ENCODE results near the gene PRSS48.

Gene PRSS48

GRCh38 chr4:151276787-151277562, at the start of gene PRSS48:
Gene PRSS48, plus strand, starts transcription at chr4:151277161. Its CDS starts 12 bp downstream, at chr4:151277173.
- TF ChIP-seq GATA3 (IDR thresholded peaks at IDR 0.05; ENCODE audit: low read depth, low read length), result no peak
- no peak for TF ChIP-seq GATA2 (IDR thresholded peaks at IDR 0.05; ENCODE audit: low read depth, low read length)

GRCh38 chr4:151227172-151227571, 49.8 kb upstream of the PRSS48 start:
- TF ChIP-seq GATA3 (IDR thresholded peaks at IDR 0.05; ENCODE audit: low read depth, low read length) (no peak), GATA2 (IDR thresholded peaks at IDR 0.05; ENCODE audit: low read depth, low read length) (no peak)

GRCh38 chr4:151227731-151228130, 49.2 kb upstream of the PRSS48 start:
- no peak for TF ChIP-seq GATA3 (IDR thresholded peaks at IDR 0.05; ENCODE audit: low read depth, low read length)
- no peak for TF ChIP-seq GATA2 (IDR thresholded peaks at IDR 0.05; ENCODE audit: low read depth, low read length)

GRCh38 chr4:151228189-151229119, 48.5 kb upstream of the PRSS48 start:
- TF ChIP-seq GATA3 (IDR thresholded peaks at IDR 0.05; ENCODE audit: low read depth, low read length) (no peak), GATA2 (IDR thresholded peaks at IDR 0.05; ENCODE audit: low read depth, low read length) (no peak)

GRCh38 chr4:151231915-151232595, 44.9 kb upstream of the PRSS48 start:
- TF ChIP-seq GATA3 (IDR thresholded peaks at IDR 0.05; ENCODE audit: low read depth, low read length) (no peak), GATA2 (IDR thresholded peaks at IDR 0.05; ENCODE audit: low read depth, low read length) (no peak)

GRCh38 chr4:151233600-151233999, 43.4 kb upstream of the PRSS48 start:
- TF ChIP-seq GATA2 (IDR thresholded peaks at IDR 0.05; ENCODE audit: low read depth, low read length) (no peak), GATA3 (IDR thresholded peaks at IDR 0.05; ENCODE audit: low read depth, low read length) (no peak)

GRCh38 chr4:151236036-151236435, 40.9 kb upstream of the PRSS48 start:
- no peak for TF ChIP-seq GATA3 (IDR thresholded peaks at IDR 0.05; ENCODE audit: low read depth, low read length)
- no peak for TF ChIP-seq GATA2 (IDR thresholded peaks at IDR 0.05; ENCODE audit: low read depth, low read length)

GRCh38 chr4:151238477-151238876, 38.5 kb upstream of the PRSS48 start:
- TF ChIP-seq GATA3 (IDR thresholded peaks at IDR 0.05; ENCODE audit: low read depth, low read length), result no peak
- TF ChIP-seq GATA2 (IDR thresholded peaks at IDR 0.05; ENCODE audit: low read depth, low read length), result no peak

- no peak for TF ChIP-seq GATA3 (IDR thresholded peaks at IDR 0.05; ENCODE audit: low read depth, low read length)
- TF ChIP-seq GATA2 (IDR thresholded peaks at IDR 0.05; ENCODE audit: low read depth, low read length), result no peak
Observed at GRCh38 chr4:151239608-151240007, 37.4 kb upstream of the PRSS48 start.

- no peak for TF ChIP-seq GATA3 (IDR thresholded peaks at IDR 0.05; ENCODE audit: low read depth, low read length)
- TF ChIP-seq GATA2 (IDR thresholded peaks at IDR 0.05; ENCODE audit: low read depth, low read length), result no peak
Observed at GRCh38 chr4:151242305-151242704, 34.7 kb upstream of the PRSS48 start.

- TF ChIP-seq GATA3 (IDR thresholded peaks at IDR 0.05; ENCODE audit: low read depth, low read length) (no peak), GATA2 (IDR thresholded peaks at IDR 0.05; ENCODE audit: low read depth, low read length) (no peak)
Observed at GRCh38 chr4:151246742-151247141, 30.2 kb upstream of the PRSS48 start.

- TF ChIP-seq GATA3 (IDR thresholded peaks at IDR 0.05; ENCODE audit: low read depth, low read length), result no peak
Observed at GRCh38 chr4:151247395-151247794, 29.6 kb upstream of the PRSS48 start.

- TF ChIP-seq GATA3 (IDR thresholded peaks at IDR 0.05; ENCODE audit: low read depth, low read length) (no peak), GATA2 (IDR thresholded peaks at IDR 0.05; ENCODE audit: low read depth, low read length) (no peak)
Observed at GRCh38 chr4:151248519-151248918, 28.4 kb upstream of the PRSS48 start.

GRCh38 chr4:151250706-151251105, 26.3 kb upstream of the PRSS48 start:
- no peak for TF ChIP-seq GATA2 (IDR thresholded peaks at IDR 0.05; ENCODE audit: low read depth, low read length)
